ENCODE measurements around the gene ZNF280A. TPM values are rescaled to one million over a fixed set of nuclear protein-coding genes. Genes with fewer than 3 reads are reported as not detected.
"Not testable (repeated sequence)": the region's sequence is repeated elsewhere in the genome, so short reads cannot be mapped to it uniquely, and the experiment has no call there.

The ZNF280A gene
- polyA plus RNA-seq, 1 donor from 2014 or later: not detected

- no peaks in the 10 kb centered on the region for H3K27me3 ChIP-seq (ENCODE audit: insufficient read depth, low read depth, low read length)
- no peak overlapping the region for H2AFZ ChIP-seq (ENCODE audit: low read depth, low read length)
- H3K4me3 ChIP-seq (ENCODE audit: low read length): no peak overlapping the region
- no peaks in the 10 kb centered on the region for H3K9me2 ChIP-seq (ENCODE audit: insufficient read depth, low read length)
- no peaks in the 10 kb centered on the region for H4K20me1 ChIP-seq (ENCODE audit: insufficient read depth)
- no peaks in the 10 kb centered on the region for H3K36me3 ChIP-seq (ENCODE audit: insufficient read depth, low read length)
- no peaks in the 10 kb centered on the region for H3K79me2 ChIP-seq (replicated peaks; ENCODE audit: insufficient read depth, low read length)
- H3F3A ChIP-seq (ENCODE audit: insufficient read depth, low read length, poor library complexity, severe bottlenecking): no peaks in the 10 kb centered on the region
- no peak overlapping the region for H3K27ac ChIP-seq (ENCODE audit: low read length)
- no peak overlapping the region for H3K4me2 ChIP-seq (ENCODE audit: low read length)
- no peak overlapping the region for H3K9ac ChIP-seq (ENCODE audit: low read length)
- TF ChIP-seq REST (IDR thresholded peaks at IDR 0.05; ENCODE audit: borderline replicate concordance) (no peak), CTCF (IDR thresholded peaks at IDR 0.05; ENCODE audit: poor library complexity, severe bottlenecking) (no peak), EZH2 (IDR thresholded peaks at IDR 0.05; ENCODE audit: borderline replicate concordance, insufficient read depth, low read length, poor library complexity, severe bottlenecking) (no peak), MXI1 (conservative IDR thresholded peaks at IDR 0.05; ENCODE audit: poor library complexity, severe bottlenecking) (no peak), SMC3 (conservative IDR thresholded peaks at IDR 0.05; ENCODE audit: poor library complexity) (no peak), TAF1 (IDR thresholded peaks at IDR 0.05; ENCODE audit: low read depth) (no peak), RAD21 (conservative IDR thresholded peaks at IDR 0.05) (no peak), POLR2AphosphoS5 (IDR thresholded peaks at IDR 0.05) (no peak), EP300 (conservative IDR thresholded peaks at IDR 0.05; ENCODE audit: poor library complexity, severe bottlenecking) (no peak)
- no peaks in the 10 kb centered on the region for H3K9me3 ChIP-seq (ENCODE audit: low read length)
These were observed 45.3 kb downstream of the ZNF280A start for GRCh38 chr22:22474733-22475132.

GRCh38 chr22:22471104-22471503 lies 49.0 kb downstream of the ZNF280A start:
- H3K4me2 ChIP-seq (ENCODE audit: low read length); H3K9me2 ChIP-seq (ENCODE audit: insufficient read depth, low read length); H2AFZ ChIP-seq (ENCODE audit: low read depth, low read length); H3K36me3 ChIP-seq (ENCODE audit: insufficient read depth, low read length); H4K20me1 ChIP-seq (ENCODE audit: insufficient read depth); H3K27me3 ChIP-seq (ENCODE audit: insufficient read depth, low read depth, low read length); H3F3A ChIP-seq (ENCODE audit: insufficient read depth, low read length, poor library complexity, severe bottlenecking); H3K9me3 ChIP-seq (ENCODE audit: low read length); H3K27ac ChIP-seq (ENCODE audit: low read length); H3K4me3 ChIP-seq (ENCODE audit: low read length); H3K79me2 ChIP-seq (replicated peaks; ENCODE audit: insufficient read depth, low read length); H3K9ac ChIP-seq (ENCODE audit: low read length): not testable (repeated sequence)

GRCh38 chr22:22469527-22469926 lies 50.5 kb downstream of the ZNF280A start:
- Histone ChIP-seq H3K27ac (ENCODE audit: low read length) (no peak overlapping the region), H3K9me2 (ENCODE audit: insufficient read depth, low read length) (no peaks in the 10 kb centered on the region), H3K9me3 (ENCODE audit: low read length) (no peaks in the 10 kb centered on the region), H3K36me3 (ENCODE audit: insufficient read depth, low read length) (no peaks in the 10 kb centered on the region), H3K4me3 (ENCODE audit: low read length) (no peak overlapping the region), H3K79me2 (replicated peaks; ENCODE audit: insufficient read depth, low read length) (no peaks in the 10 kb centered on the region), H2AFZ (ENCODE audit: low read depth, low read length) (no peak overlapping the region), H3K4me2 (ENCODE audit: low read length) (no peak overlapping the region), H3K9ac (ENCODE audit: low read length) (no peak overlapping the region), H4K20me1 (ENCODE audit: insufficient read depth) (no peaks in the 10 kb centered on the region), H3F3A (ENCODE audit: insufficient read depth, low read length, poor library complexity, severe bottlenecking) (no peaks in the 10 kb centered on the region), H3K27me3 (ENCODE audit: insufficient read depth, low read depth, low read length) (no peaks in the 10 kb centered on the region)
- TF ChIP-seq POLR2AphosphoS5 (IDR thresholded peaks at IDR 0.05) (no peak), TAF1 (IDR thresholded peaks at IDR 0.05; ENCODE audit: low read depth) (no peak), CTCF (IDR thresholded peaks at IDR 0.05; ENCODE audit: poor library complexity, severe bottlenecking) (no peak), RAD21 (conservative IDR thresholded peaks at IDR 0.05) (no peak), REST (IDR thresholded peaks at IDR 0.05; ENCODE audit: borderline replicate concordance) (no peak), EZH2 (IDR thresholded peaks at IDR 0.05; ENCODE audit: borderline replicate concordance, insufficient read depth, low read length, poor library complexity, severe bottlenecking) (no peak), SMC3 (conservative IDR thresholded peaks at IDR 0.05; ENCODE audit: poor library complexity) (no peak), EP300 (conservative IDR thresholded peaks at IDR 0.05; ENCODE audit: poor library complexity, severe bottlenecking) (no peak), MXI1 (conservative IDR thresholded peaks at IDR 0.05; ENCODE audit: poor library complexity, severe bottlenecking) (no peak)
